Hypothalamus (tissue), 51 donors: ENCODE data around the gene ANKRD22.
"Not testable (repeated sequence)": the region's sequence is repeated elsewhere in the genome, so short reads cannot be mapped to it uniquely, and the experiment has no call there.

ENCODE experiments used
- DNase-seq, 51 donors: peaks; one replicate each; lab custom pipeline; 2025; lab: John Stamatoyannopoulos, UW

ANKRD22 gene

GRCh38 chr10:88851706-88852105 lies at the start of gene ANKRD22:
ANKRD22 (minus strand) TSS chr10:88851844; CDS start chr10:88851607, 237 bp downstream.
- no peak for DNase-seq

GRCh38 chr10:88899886-88900285 lies 48.2 kb upstream of the ANKRD22 start:
- DNase-seq = no peak

GRCh38 chr10:88898727-88899126 lies 47.1 kb upstream of the ANKRD22 start:
- DNase-seq = peak in 1 of 51 donors; percentile 3

GRCh38 chr10:88896994-88897853 lies 45.6 kb upstream of the ANKRD22 start:
- DNase-seq = no peak

- no peak for DNase-seq
These were observed 44.8 kb upstream of the ANKRD22 start for GRCh38 chr10:88896372-88896993.

- DNase-seq = no peak
These were observed 43.6 kb upstream of the ANKRD22 start for GRCh38 chr10:88895250-88895649.

GRCh38 chr10:88893611-88894010 lies 42.0 kb upstream of the ANKRD22 start:
- no peak for DNase-seq

- no peak for DNase-seq
These were observed 40.8 kb upstream of the ANKRD22 start for GRCh38 chr10:88892222-88892967.

GRCh38 chr10:88890681-88891381 lies 39.2 kb upstream of the ANKRD22 start:
- DNase-seq = no peak

- no peak for DNase-seq
These were observed 38.1 kb upstream of the ANKRD22 start for GRCh38 chr10:88889559-88890337.

GRCh38 chr10:88888810-88889445 lies 37.3 kb upstream of the ANKRD22 start:
- DNase-seq = no peak

- no peak for DNase-seq
These were observed 34.9 kb upstream of the ANKRD22 start for GRCh38 chr10:88886557-88886956.

- DNase-seq = no peak
These were observed 31.8 kb upstream of the ANKRD22 start for GRCh38 chr10:88883448-88883809.

- not testable (repeated sequence) for DNase-seq
These were observed 31.2 kb upstream of the ANKRD22 start for GRCh38 chr10:88882646-88883447.

GRCh38 chr10:88881922-88882645 lies 30.4 kb upstream of the ANKRD22 start:
- no peak for DNase-seq

GRCh38 chr10:88881320-88881719 lies 29.7 kb upstream of the ANKRD22 start:
- no peak for DNase-seq

GRCh38 chr10:88880282-88881076 lies 28.8 kb upstream of the ANKRD22 start:
- DNase-seq = peak in 48 of 51 donors; percentile 26 to 85 (median 64)
